B cell (primary cell): Measurements from ENCODE around the gene PIK3C2G. TPM values are rescaled to one million over a fixed set of nuclear protein-coding genes. Genes with fewer than 3 reads are reported as not detected.

ENCODE experiments used
- ATAC-seq: fragments of 200-7000 bp; cut with Tn5 transposase; one replicate; pipeline ENCODE4 v1.10.0; 2021; ENCODE audit warnings: low read depth, mild to moderate bottlenecking, moderate number of reproducible peaks, moderate library complexity
- CTCF ChIA-PET: fragments of 350-600 bp; sonication (Branson Sonifier 250); formaldehyde crosslinking; loops from one replicate; lab custom pipeline; 2021; ENCODE audit warnings: antibody characterized with exemption, inconsistent platforms; lab: Charles Lee
- POLR2A ChIA-PET: fragments of 350-600 bp; sonication (Branson Sonifier 250); formaldehyde crosslinking; loops from one replicate; lab custom pipeline; 2021; ENCODE audit warnings: antibody characterized with exemption; lab: Charles Lee
- DNase-seq: peaks from one replicate; pipeline ENCODE4 v3.0.0; 2013
- H2AFZ ChIP-seq: 2 replicates; pipeline ENCODE4 v1.6.1; 2012; ENCODE audit warnings: mild to moderate bottlenecking, low read depth, low read length; ENCODE audit not compliant: insufficient read depth, poor library complexity, severe bottlenecking
- H3K27ac ChIP-seq, 2 donors: 1 replicate in 1 of 2; 2 replicates in 1 of 2; pipeline ENCODE4 v1.5.1; 2012 to 2013; ENCODE audit warnings: low read length in 2 of 2, mild to moderate bottlenecking in 2 of 2, moderate library complexity in 1 of 2
- H3K27me3 ChIP-seq, 4 experiments: fragments of 200-600 bp in 1 of 4; sonication (generic) in 1 of 4; replicated peaks in 1 of 4; 1 replicate in 2 of 4; 2 replicates in 2 of 4; pipeline versions ENCODE4 v1.6.1 to v1.7.0; 2013 to 2016; ENCODE audit warnings: low read length in 3 of 4, mild to moderate bottlenecking in 2 of 4, mixed read lengths in 1 of 4, moderate library complexity in 1 of 4; ENCODE audit not compliant: insufficient read depth in 4 of 4, control insufficient read depth in 3 of 4; ENCODE audit errors: control extremely low read depth in 1 of 4
- H3K36me3 ChIP-seq, 2 experiments: replicated peaks in 1 of 2; 1 replicate in 1 of 2; 2 replicates in 1 of 2; pipeline versions ENCODE4 v1.6.1 to v1.7.1; 2013; ENCODE audit warnings: low read length in 1 of 2; ENCODE audit not compliant: insufficient read depth in 2 of 2, control insufficient read depth in 1 of 2; ENCODE audit errors: control extremely low read depth in 1 of 2, extremely low read depth in 1 of 2
- H3K4me1 ChIP-seq, 2 donors: fragments of 200-600 bp in 1 of 2; sonication (generic) in 1 of 2; 1 replicate in 1 of 2; 2 replicates in 1 of 2; pipeline versions ENCODE4 v1.5.1 to v1.6.1; 2013 to 2017; ENCODE audit warnings: low read length in 2 of 2; ENCODE audit not compliant: control insufficient read depth in 2 of 2, insufficient read depth in 2 of 2
- H3K4me2 ChIP-seq: replicated peaks from 2 replicates; pipeline ENCODE3; 2012; ENCODE audit warnings: mild to moderate bottlenecking, low read depth, low read length; ENCODE audit not compliant: poor library complexity, severe bottlenecking
- H3K4me3 ChIP-seq, 5 experiments: fragments of 200-600 bp in 1 of 5; sonication (generic) in 1 of 5; 1 replicate in 3 of 5; 2 replicates in 2 of 5; pipeline versions ENCODE4 v1.5.1 to v1.7.0; 2011 to 2016; ENCODE audit warnings: low read length in 4 of 5, mild to moderate bottlenecking in 4 of 5, low read depth in 2 of 5, control low read depth in 1 of 5, moderate library complexity in 1 of 5; ENCODE audit not compliant: insufficient read depth in 1 of 5; ENCODE audit errors: control extremely low read depth in 1 of 5, extremely low read depth in 1 of 5
- H3K79me2 ChIP-seq: fragments of 200-600 bp; sonication (generic); one replicate; pipeline ENCODE4 v1.6.0; 2016; ENCODE audit warnings: low read length; ENCODE audit not compliant: control insufficient read depth, insufficient read depth
- H3K9ac ChIP-seq: fragments of 200-600 bp; sonication (generic); 2 replicates; pipeline ENCODE4 v1.6.1; 2017; ENCODE audit warnings: mild to moderate bottlenecking, low read length, moderate library complexity
- H3K9me3 ChIP-seq, 3 donors: one replicate each; pipeline versions ENCODE4 v1.6.1 to v1.7.1; 2013; ENCODE audit warnings: low read length in 2 of 3; ENCODE audit not compliant: control insufficient read depth in 2 of 3, insufficient read depth in 1 of 3; ENCODE audit errors: control extremely low read depth in 1 of 3
- H4K20me1 ChIP-seq: 2 replicates; pipeline ENCODE4 v1.6.0; 2012; ENCODE audit warnings: mild to moderate bottlenecking, low read length; ENCODE audit not compliant: insufficient read depth, control insufficient read depth, poor library complexity, severe bottlenecking
- H3K27ac Mint-ChIP-seq: one replicate; pipeline ENCODE4 v1.8.0; 2021; ENCODE audit warnings: mixed read lengths
- H3K27me3 Mint-ChIP-seq: one replicate; pipeline ENCODE4 v1.8.0; 2021; ENCODE audit warnings: mixed read lengths
- H3K4me1 Mint-ChIP-seq: one replicate; pipeline ENCODE4 v1.8.0; 2021; ENCODE audit warnings: mixed read lengths
- H3K4me3 Mint-ChIP-seq: one replicate; pipeline ENCODE4 v1.8.0; 2021; ENCODE audit warnings: mixed read lengths
- H3K9me3 Mint-ChIP-seq: one replicate; pipeline ENCODE4 v1.8.0; 2022; ENCODE audit warnings: mixed read lengths; ENCODE audit not compliant: insufficient read depth
- CTCF ChIP-seq: fragments of 200-600 bp; IDR thresholded peaks from one replicate; pipeline ENCODE4 v1.8.0; 2022; ENCODE audit warnings: antibody characterized with exemption, mild to moderate bottlenecking
- EZH2 ChIP-seq: IDR thresholded peaks from 2 replicates; pipeline ENCODE4 v1.6.1; 2012; ENCODE audit warnings: borderline replicate concordance, low read depth, mild to moderate bottlenecking, moderate library complexity, low read length; ENCODE audit not compliant: insufficient read depth, poor library complexity, severe bottlenecking
- WGBS: methylation state at CpG from one replicate; pipeline ENCODE4 v1.1.5; 2013; ENCODE audit warnings: missing lambda C conversion rate; ENCODE audit not compliant: insufficient coverage; 5-methylcytosine and 5-hydroxymethylcytosine counted together
- intact Hi-C: fragments of 100-400 bp; cut with micrococcal nuclease; formaldehyde crosslinking; loops from one replicate; pipeline ENCODE4 v1.10.0; 2022
- polyA plus RNA-seq: library from polyadenylated mRNA; depleted of rRNA; stranded (reverse); fragments of >200 nt; gene quantifications from 2 replicates; pipeline ENCODE4 v1.2.3, GENCODE V29; 2012
- total RNA-seq, 2 donors: library from RNA; stranded (reverse); fragments of 120-200 nt in 1 of 2; gene quantifications; 1 replicate in 1 of 2; 2 replicates in 1 of 2; pipeline versions ENCODE4 v1.2.3 to v1.2.4, GENCODE V29; 2013 to 2022

PIK3C2G gene
- total and polyA plus RNA-seq, 2 donors (not counting 1 experiment from before 2014, with no cell fraction given): not detected

GRCh38 chr12:18355429-18355828 is 94.1 kb downstream of the PIK3C2G start:
- H3K4me3 Mint-ChIP-seq: no peak overlapping the region
- ChIA-PET CTCF (no interaction called here), POLR2A (no interaction called here)
- DNase-seq (no peak), ATAC-seq (no peak)
- Histone ChIP-seq H3K4me2 (no peak overlapping the region), H3K27ac (no peak overlapping the region), H3K9ac (no peak overlapping the region), H3K79me2 (no peaks in the 10 kb centered on the region), H3K27me3 (no peaks in the 10 kb centered on the region), H2AFZ (no peak overlapping the region), H3K4me3 (no peak overlapping the region), H3K36me3 (no peaks in the 10 kb centered on the region), H3K9me3 (peaks cover 0 to 12% (median 0%) of the 10 kb centered on the region in 3 donors), H4K20me1 (no peaks in the 10 kb centered on the region), H3K4me1 (no peaks in the 10 kb centered on the region)
- TF ChIP-seq EZH2: no peak
- TF ChIP-seq CTCF: no peak
- no peaks in the 10 kb centered on the region for H3K27me3 Mint-ChIP-seq
- H3K4me1 Mint-ChIP-seq: no peaks in the 10 kb centered on the region
- 90% methylated on average over 2 of the region's 5 CpGs for WGBS
- intact Hi-C loops: no loop called here
- H3K27ac Mint-ChIP-seq: no peak overlapping the region
- no peaks in the 10 kb centered on the region for H3K9me3 Mint-ChIP-seq

- 86% methylated on average over 1 of the region's 2 CpGs for WGBS
- ATAC-seq (no peak), DNase-seq (no peak)
- POLR2A ChIA-PET: no interaction called here
- Histone ChIP-seq H3K9ac (no peak overlapping the region), H2AFZ (no peak overlapping the region), H4K20me1 (no peaks in the 10 kb centered on the region), H3K4me3 (no peak overlapping the region), H3K27me3 (no peaks in the 10 kb centered on the region), H3K9me3 (peaks cover 0 to 12% (median 0%) of the 10 kb centered on the region in 3 donors), H3K79me2 (no peaks in the 10 kb centered on the region), H3K36me3 (no peaks in the 10 kb centered on the region), H3K27ac (no peak overlapping the region), H3K4me1 (no peaks in the 10 kb centered on the region), H3K4me2 (no peak overlapping the region)
- Mint-ChIP-seq H3K27ac (no peak overlapping the region), H3K4me3 (no peak overlapping the region), H3K27me3 (no peaks in the 10 kb centered on the region), H3K4me1 (no peaks in the 10 kb centered on the region), H3K9me3 (no peaks in the 10 kb centered on the region)
- no peak for TF ChIP-seq EZH2
- TF ChIP-seq CTCF: no peak
- intact Hi-C loops: no loop called here
- CTCF ChIA-PET: no interaction called here
Measured at GRCh38 chr12:18358077-18358476, 96.8 kb downstream of the PIK3C2G start.
